SW480 (cell line): Measurements from ENCODE around the gene PPTC7.
"Not testable (repeated sequence)": the region's sequence is repeated elsewhere in the genome, so short reads cannot be mapped to it uniquely, and the experiment has no call there.

Source experiments
- DNase-seq: peaks from one replicate; pipeline ENCODE4 v3.0.0-alpha.2; 2016; ENCODE audit warnings: low spot score

Gene PPTC7

DNA sequence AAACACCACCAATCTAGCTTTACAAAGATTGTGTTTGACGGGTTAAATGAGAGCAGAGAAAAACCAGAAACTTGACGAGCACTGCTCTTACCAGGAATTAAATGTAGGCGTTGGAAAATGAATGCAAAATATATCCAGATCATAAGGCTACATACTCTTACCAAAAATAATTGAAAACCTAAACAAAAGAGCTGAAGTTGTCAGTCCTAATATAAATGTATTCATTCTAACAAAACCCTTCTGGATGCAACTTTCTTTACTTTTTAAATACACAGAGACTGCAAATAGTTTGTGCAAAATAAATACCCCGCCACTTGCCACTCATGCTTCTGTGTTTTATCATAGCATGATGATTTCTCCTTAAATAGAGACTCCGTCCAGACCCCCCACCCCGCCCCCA is 48.3 kb downstream of the PPTC7 start:
- DNase-seq, result no peak

DNA sequence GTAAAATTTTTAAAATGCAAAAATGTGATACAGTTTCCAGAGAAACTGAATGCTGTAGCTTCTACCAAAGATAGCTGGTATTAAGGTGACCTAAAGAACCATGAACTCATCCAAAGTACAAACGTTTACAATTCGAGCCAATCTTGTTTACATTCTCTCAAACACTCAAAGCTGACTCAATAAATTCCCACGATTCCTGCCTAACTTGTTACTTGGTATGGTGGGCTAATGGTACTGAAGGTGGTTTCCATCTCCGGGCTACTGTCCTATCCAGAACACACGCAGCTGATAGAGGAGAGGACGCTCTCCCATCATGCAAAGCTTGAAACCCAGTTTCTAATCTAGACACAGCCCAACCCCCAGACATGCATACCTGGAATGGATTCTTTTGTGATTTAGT is 49.5 kb downstream of the PPTC7 start:
- no peak for DNase-seq

DNA sequence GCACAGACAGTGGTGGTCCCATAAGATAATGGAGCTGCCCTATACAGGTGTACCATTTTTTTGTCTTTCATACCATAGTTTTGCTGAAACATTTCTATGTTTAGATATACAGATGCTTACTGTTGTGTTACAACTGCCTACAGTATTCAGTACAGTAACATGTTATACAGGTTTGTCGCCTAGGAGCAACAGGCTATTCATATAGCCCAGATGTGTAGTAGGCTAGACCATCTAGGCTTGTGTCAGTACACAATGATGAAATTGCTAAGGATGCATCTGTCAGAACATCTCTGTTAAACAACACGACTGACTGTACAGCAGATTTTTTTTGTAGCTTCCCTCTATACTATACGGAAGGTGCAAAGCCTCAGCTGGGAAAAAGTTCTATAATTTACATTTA is 50.5 kb downstream of the PPTC7 start:
- DNase-seq, result no peak

DNA sequence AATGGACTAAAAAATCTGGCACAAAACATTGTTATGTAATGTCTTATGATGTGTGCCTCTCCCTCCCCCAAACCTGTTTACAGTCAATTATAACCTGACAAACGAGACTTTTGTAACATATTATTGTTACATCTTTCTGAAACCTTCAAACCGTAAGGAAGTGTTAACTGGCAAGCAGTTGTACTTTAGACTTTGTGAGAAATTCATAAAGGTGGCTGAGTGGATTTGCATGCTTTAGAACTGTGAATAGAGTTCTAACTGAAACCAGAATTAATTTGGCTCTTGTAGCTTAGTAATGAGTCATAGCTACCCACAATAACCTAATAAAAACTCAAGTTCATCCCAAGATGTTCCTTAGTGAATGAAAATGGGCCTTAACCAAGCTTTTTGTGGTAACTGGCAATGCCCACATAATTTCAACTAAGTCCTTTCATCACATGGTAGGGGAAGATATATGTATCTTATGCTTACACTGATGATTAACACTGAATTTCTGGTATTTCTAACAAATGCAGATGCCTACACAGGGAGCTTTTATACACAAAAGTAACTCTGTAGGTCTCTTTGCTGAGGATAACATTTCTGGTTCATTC is 51.3 kb downstream of the PPTC7 start:
- DNase-seq, result peak; percentile 26

DNA sequence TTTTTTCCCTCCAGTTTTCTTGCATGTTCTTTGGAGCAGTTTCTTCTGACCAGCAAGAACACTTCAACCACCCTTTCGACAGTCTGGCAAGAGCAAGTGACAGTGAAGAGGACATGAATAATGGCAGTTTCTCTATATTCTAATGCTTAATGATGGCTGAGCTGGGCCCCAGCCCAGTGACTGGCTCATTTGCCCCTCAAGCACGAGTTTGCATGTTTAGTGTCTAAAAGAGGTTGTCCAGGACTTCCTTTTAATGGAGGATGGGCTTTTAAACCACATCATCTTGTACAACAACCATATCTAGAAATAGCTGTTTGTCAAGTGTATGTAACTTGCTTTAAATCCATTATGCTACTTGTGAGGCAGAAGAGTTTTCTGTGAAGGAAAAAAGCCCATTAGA is 52.6 kb downstream of the PPTC7 start:
- DNase-seq, result no peak

DNA sequence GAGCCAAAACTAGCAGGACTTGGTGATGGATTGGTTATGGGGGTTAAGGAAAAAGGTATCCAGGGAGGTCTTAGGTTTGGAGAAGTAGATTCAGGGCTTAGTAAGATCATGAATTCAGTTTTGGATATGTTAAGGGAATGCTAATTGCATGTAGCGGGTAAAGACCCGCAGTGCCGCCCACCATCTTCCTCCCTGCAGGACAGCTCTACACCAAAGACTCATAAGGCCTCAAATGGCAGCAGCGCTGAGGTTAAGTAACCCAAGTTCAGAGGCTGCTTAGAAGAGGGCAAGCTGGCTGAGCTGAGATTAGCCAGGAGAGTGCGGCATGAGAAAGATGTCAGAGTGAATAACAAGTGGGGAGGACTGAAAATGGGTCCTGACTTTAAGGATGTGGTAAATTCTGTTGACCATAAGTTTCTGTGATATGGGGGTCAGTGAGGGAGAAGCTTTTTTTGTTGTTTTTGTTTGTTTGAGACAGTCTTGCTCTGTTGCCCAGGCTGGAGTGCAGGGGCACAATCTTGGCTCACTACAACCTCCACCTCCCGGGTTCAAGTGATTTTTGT is 54.8 kb downstream of the PPTC7 start:
- no peak for DNase-seq

DNA sequence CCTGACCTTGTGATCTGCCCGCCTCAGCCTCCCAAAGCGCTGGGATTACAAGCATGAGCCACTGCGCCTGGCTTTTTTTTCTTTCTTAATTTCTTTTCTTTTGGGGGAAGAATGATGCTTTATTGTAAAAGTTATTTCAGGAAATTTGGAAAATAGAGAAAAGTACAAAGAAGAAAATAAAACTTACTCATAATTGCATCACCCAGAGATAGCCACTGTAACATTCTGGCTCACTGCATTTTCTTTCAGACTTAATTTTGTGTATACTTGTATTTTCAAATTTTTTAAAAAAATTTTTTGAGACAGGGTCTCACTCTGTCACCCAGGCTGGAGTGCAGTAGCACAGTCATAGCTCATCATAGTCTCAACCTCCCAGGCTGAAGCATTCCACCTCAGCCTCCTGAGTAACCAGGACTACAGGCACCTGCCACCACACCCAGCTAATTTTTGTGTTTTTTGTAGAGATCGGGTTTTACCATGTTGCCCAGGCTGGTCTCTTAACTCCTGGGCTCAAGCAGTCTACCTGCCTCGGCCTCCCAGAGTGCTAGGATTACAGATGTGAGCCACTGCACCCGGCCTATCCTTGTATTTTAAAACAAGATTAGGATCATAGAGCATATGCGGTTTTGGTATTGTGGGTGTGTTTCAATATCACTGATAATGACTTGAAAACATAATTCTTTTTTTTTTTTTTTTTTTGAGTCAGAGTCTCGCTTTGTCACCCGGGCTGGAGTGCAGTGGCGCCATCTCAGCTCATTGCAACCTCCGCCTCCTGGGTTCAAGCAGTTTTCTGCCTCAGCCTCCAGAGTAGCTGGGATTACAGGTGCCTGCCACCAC is 62.0 kb downstream of the PPTC7 start:
- not testable (repeated sequence) for DNase-seq

DNA sequence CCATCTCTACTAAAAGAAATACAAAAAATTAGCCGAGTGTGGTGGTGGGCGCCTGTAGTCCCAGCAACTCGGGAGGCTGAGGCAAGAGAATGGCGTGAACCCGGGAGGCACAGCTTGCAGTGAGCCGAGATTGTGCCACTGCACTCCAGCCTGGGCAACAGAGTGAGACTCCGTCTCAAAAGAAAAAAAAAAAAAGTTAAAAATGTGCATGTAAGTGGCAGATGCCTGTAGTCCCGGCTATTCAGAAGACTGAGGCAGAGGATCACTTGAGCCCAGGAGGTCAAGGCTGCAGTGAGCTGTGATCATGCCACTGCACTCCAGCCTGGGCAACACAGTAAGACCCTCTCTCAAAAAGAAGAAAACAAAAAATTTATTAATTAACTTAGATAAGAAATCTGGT is 65.1 kb downstream of the PPTC7 start:
- not testable (repeated sequence) for DNase-seq

DNA sequence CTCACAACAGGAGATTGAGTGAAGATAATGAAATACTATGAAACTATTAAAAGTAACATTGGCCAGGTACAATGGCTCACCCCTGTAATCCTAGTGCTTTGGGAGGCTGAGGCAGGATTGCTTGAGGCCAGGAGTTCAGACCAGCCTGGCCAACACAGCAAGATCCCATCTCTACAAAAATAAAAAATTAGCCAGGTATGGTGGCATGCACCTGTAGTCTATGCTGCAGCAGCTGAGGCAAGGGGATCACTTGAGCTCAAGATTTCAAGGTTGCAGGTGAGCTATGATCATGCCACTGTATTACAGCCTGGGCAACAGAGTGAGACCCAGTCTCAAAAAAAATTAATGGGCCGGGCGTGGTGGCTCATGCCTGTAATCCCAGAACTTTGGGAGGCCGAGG is 66.1 kb downstream of the PPTC7 start:
- no peak for DNase-seq

DNA sequence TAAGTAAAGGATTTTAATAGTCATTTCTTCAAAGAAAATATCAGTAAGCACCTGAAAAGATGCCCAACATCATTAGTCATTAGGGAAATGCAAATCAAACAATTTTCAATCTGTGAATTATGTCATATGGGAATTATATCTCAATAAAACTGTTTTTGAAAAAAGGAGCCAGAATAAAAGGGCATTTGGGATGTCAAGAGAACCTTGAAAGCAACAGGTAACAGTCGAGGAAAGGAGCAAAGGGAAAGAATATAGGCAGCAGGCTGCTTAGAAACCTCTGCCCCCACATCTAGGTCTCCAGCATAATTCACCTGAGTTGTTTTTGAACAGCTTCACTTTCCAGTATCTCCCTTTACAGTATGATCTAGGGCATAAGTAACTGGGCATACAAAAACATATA is 68.8 kb downstream of the PPTC7 start:
- DNase-seq, result no peak

DNA sequence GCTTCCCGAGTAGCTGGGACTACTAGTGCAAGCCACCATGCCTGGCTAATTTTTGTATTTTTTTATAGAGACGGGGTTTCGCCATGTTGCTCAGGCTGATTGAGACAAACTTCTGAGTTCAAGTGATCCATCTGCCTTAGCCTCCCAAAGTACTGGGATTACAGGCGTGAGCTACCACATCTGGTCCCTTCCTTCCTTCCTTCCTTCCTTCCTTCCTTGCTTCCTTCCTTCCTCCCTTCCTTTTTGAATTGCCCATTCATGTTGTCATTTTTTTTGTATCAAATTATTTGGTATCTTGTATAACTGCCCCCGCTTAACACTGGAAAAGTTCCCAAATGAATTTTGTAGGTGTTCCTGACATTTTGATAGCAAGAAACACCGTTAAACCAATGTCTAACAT is 69.3 kb downstream of the PPTC7 start:
- no peak for DNase-seq

DNA sequence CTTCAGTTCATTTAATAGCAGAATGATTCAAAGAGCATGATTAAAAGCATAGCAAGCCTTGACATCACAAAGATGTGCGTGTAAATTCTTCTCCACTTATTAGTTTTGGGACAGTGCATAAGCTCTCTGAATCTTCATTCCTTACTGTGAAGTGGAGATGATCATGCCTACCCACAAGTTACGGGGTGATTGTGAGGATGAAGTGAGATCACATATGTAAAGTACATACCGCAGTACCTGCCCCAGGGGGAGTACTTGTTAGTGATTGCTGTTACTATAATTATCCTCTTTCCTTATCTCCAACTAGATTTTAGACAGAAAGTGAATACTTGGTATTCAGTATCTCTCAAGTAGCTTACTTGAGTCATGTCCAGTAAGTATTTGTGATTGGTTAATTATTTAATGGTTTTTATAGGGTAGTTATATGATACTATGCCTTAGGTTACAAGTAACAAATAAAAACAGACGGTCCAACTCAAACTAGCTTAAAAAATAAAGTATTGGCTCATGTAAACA is 75.0 kb downstream of the PPTC7 start:
- DNase-seq, result no peak

DNA sequence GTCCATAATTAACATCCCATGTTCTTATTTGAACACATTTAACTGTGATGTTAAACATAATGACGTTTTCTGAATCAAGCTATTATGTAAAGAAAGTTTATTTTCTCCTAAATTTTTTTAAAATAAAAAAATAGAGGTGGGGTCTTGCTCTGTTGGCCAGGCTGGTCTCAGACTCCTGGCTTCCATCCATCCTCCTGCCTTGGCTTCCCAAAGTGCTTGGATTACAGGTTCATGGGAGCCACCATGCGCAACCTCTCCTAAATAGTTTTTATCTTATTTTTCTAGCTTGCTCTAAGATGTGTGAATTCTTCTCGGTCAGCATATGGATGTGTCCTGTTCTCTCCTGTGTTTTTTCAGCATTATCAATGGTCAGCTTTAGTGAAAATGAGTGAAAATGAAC is 77.8 kb downstream of the PPTC7 start:
- DNase-seq, result no peak

DNA sequence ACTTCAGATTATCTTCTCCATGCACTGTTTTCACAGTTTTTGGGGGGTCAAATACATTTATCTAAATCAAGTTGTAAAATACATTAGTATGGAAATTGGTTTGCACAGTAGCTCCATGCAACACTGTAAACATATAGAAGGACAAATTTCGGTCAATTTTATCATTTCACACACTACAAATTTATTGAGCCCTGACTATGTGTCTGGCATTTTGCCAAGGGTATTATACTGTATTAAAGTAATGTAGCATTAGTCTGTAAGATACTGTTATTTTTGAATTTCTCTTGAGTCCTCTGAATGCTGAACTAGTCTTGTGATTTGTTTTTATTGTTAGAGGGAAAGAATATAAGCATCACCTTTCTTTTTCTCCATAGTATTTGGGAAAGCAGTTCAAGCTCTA is 79.7 kb downstream of the PPTC7 start:
- DNase-seq, result no peak

DNA sequence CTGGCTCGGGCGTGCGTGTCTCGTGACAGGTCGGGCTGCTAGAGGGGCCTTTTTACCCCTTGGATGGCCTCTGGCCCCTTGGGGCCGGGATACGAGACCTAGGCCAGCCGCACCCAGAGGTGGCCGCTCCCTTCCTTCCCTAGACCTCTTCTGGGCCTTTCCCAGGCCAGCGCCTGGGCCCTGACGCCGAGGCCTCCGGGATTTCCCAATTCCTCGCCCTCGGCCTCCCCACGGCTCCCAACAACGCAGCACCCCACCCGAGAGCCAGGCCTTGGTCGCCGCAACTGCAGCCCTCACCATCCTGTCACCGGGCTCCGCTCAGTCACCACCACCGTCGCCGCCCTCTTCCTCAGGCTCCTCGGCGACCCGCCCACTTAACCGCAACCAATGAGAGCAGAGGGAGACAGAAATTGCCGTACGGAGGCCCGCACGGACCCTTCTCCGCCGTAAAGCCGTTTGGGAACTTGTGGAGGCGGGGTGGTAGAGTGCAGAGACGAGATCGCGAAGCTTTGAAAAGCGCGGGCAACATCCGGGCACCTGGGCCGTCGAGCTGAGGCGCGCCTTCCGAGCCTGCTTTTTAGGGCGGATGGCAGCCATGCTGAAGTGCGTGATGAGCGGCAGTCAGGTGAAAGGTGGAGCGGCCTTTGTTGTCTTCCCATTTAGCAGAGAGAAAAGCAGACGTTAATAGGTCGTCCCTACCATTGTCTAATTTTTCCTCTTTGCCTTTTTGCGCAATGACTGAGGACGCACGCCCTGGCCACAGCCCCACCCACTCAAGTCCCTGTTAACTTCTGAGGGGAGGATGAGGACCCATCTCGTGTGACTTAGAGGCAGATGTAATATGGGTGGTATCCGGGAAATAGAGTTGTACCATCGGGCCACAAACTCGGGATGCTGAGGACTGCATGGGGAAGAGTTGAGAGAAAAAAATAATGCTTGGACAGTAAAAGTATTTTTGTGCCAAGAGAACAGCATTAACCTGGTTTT is 81.1 kb downstream of the PPTC7 start, which contains the start of the genes RAD9B and VPS29:
TSS of gene RAD9B (plus strand) at position 580 of the 987 bp plus-strand sequence. CDS start at position 587, 7 bp downstream.
TSS of gene VPS29 (minus strand) at position 360 of the 987 bp plus-strand sequence. CDS start at position 300, 60 bp downstream.
- peak; percentile 98 for DNase-seq

DNA sequence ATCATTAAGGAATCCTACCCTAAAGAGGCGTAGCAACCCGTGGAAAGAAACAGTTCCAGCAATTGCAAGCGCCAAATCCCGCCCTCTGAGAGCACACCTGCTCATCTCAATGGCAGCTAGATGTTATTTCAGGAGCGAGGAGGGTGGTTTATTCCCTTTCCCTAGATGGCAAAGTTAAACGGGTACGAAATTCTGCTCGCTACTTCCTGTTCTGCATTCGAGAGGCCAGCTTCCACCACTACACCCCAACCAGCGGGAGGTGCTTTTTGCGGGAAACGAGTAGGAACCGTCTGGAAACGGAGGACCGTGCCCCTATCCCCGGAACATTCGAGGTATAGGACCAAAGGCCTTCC is 81.7 kb downstream of the PPTC7 start:
- DNase-seq, result peak; percentile 79

DNA sequence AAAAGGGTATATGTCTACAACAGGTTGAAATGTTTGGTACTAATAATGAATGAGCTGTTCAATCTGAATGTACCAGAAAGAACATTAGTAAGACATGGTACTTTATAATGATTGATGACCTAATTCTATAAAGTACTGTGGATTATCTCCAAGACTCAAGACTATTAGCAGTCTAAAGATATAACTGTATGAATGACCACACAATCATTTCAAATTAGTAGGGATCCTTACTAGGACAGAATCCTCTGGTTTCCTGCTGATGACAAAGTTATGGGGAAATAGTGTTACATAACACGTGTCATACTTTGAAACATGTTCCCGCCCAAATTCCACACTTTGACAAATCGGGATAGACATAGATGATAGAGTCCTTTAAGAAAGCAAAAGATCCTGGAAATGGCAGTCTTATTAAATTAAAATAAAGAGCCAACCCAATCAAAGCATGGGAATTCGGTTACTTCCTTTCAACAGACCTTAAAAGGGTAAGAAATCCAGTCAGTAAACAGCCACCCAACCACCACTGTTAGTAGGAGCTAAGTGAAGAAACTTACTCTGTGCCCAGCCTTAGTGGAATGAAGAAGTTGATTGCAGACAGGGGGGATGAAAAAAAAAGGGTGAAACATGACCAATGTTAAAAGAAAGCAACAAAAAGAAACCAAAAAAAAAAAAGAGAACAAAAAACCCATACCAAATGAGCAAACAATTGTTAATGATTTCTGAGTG is 84.0 kb downstream of the PPTC7 start:
- DNase-seq, result no peak
